ENCODE results near the gene ANAPC10.
"Not testable (repeated sequence)": the region's sequence is repeated elsewhere in the genome, so short reads cannot be mapped to it uniquely, and the experiment has no call there.

Gene ANAPC10

GRCh38 chr4:145001635-145002034, 96.4 kb downstream of the ANAPC10 start:
- no peak for DNase-seq

- not testable (repeated sequence) for DNase-seq
Measured at GRCh38 chr4:145000656-145001055, 97.3 kb downstream of the ANAPC10 start.

DNA sequence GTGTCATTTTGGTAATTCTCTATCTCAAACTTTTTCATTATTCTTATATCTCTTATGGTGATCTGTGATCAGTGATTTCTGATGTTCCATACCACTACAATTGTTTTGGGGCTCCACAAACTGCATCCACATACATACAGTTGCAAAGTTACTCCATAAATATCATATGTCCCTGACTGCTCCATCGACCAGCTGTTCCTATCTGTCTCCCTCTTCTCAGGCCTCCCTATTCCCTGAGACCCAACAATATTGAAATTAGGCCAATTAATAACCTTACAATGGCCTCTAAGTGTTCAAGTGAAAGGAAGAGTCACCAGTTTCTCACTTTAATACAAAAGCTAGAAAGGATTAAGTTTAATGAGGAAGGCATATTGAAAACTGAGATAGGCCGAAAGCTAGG, 108.7 kb downstream of the ANAPC10 start:
- DNase-seq = no peak

DNA sequence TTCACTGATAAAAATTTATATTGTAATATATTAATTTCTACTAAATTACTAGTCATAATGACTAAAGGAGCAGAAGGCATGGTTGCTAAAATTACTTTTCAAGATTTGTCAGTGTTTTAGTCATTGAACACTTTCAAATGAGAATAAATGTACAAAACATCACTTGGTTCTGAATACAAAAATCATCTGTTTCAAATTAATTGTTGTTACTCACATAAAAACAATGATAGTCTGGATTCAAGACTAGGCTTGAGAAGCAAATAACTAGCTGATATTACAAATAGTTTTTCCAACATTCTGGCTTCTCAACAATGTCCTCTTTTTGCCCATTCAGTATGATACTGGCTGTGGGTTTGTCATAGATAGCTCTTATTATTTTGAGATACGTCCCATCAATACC, 112.5 kb downstream of the ANAPC10 start:
- no peak for DNase-seq

- DNase-seq = no peak
Measured at GRCh38 chr4:144985014-144985413, 113.0 kb downstream of the ANAPC10 start.

DNA sequence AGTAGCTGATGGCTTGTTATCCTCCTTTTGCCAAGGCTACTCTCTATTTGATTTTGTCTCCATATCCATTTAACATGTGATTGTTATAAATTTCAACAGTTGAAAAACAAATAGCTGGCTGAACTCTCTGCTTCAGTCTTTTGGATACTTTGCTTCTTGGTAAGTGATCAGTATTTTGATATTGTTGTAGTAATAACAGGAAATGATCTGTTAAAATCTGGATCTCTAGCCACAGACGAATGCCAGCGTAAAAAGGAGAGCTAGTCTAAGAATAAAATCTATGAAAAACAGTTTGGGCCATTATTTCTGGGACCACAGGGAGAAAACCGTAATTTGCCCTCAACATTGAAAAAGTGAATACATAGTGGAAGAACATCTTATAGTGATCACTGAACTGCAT, 113.8 kb downstream of the ANAPC10 start:
- no peak for DNase-seq

DNA sequence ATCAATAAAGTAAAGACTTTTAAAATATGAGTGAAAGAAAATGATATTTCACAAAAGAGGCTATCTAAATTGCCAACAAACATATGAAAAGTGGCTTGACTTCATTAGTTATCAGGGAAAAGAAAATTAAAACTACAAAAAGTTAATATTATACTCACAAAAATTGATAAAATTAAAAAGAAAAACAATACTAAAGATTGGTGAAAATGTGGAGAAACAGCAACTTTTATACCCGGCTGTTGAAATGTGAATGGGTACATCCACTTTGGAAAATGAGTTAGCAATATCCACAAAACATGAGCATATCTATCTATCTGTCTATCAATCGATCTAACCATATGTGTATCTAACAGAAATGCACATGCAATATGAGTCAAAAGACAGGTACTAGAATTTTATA, 122.3 kb downstream of the ANAPC10 start:
- no peak for DNase-seq

GRCh38 chr4:144970597-144970996, 127.4 kb downstream of the ANAPC10 start:
- DNase-seq = no peak

- DNase-seq = no peak
Measured at GRCh38 chr4:144969821-144970220, 128.2 kb downstream of the ANAPC10 start.

DNA sequence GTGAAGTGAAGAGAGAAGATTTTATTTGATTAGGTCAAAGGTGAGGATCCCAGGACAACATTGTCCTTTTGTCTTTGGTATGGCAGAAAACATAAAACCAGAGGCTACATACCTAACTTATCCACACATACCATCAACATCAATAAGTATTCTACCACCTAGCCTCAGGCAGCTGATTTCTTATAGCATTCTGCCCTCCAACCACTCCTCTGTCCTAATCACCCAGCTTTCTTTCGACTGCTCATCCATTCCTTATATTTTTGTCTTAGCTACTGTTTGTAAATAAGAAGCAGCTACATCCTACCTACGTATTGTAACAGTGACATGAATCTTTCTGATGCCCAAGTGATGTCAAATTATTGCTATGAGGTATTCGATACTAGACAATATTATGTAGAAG, 129.4 kb downstream of the ANAPC10 start:
- no peak for DNase-seq

DNA sequence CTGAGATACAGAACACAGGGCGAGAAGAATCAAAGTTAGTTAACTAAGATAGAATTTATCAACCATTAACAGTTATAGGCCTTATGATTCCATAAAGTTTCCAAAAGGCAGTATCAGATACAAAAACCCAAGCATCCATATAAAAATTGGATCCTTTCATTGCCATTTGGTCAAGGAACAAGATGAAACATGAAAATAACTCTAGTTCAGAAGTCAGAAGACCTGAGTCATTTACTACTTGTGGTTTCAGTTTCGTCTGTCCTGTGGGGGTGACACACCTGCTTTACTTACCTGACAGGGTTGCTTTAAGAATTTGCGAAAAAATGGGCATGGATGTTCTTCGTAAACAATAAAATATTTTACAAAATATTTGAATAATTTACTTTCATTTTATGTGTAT, 130.8 kb downstream of the ANAPC10 start:
- DNase-seq = no peak

DNA sequence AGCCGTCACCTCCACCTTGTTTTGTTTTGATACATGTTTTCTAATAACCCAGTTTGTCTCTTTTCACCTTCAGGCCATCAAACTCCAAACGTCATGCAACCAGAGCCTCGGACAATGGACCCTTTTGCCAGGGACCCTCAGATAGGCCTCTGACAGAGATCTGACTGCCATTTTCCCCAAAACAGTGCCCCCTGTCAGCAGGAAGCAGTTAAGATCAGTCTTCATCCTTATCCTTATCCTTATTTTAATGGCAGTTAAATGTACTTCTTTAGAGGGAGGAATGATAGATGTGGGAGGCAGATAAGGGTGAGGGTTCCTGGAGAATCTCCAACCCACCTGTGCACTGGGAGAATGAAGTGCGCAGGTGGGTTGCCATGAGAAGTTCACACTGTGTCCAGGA, 135.7 kb downstream of the ANAPC10 start:
- no peak for DNase-seq

GRCh38 chr4:144955104-144955503, 142.9 kb downstream of the ANAPC10 start:
- no peak for DNase-seq

DNA sequence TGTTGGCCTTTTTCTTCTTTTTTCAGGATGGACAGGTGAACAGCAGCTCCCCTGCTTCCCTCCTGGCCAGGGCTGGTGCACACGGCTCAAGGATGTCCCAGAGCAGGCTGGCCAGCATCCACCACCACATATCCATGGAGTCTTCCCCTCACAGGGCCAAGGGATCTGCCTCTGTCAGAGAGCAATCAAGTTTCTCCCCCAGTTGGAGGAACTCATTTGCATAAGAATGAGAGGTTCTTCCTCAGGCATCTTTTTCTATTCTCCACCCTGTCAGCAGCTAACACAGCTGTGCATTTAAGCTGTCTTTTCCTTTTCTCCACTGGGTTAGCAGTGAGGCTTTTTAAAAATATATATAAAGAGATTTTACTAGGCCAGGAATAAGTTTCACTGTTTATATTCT, 143.8 kb downstream of the ANAPC10 start:
- no peak for DNase-seq

GRCh38 chr4:144948421-144948820, 149.6 kb downstream of the ANAPC10 start:
- DNase-seq = no peak

DNA sequence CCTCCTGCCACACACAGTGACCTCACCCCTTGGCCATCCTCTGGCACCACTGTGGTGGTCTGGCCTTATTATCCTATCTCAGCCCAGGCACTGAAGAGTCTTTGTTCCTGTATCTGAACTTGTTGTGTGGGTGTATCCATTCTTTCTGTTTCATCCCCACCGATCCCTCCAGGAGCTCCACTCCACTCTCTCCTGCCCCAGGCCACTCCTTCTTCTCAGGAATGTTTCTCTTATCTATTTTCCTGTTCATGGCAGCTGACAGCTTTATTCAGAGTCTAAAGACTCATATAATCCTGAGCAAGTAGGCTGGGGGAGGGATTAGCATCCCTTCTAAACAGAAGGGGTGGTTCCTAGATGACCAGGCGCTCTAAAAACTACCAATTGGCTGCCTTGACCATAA, 150.0 kb downstream of the ANAPC10 start:
- no peak for DNase-seq

All from hematopoietic multipotent progenitor cell treated with erythropoietin and hydrocortisone succinate and interleukin-3 and kit ligand, for 8 days (in vitro differentiated cells).